22Rv1 (cell line): Measurements from ENCODE around the gene BZW2.
A peak's percentile ranks its signal among the peaks of the same experiment; 100 is the strongest.

Source experiments
- H3K27ac ChIP-seq: fragments of 450-650 bp; 2 replicates; pipeline ENCODE4 v1.5.1; 2017
- ZFX ChIP-seq: fragments of 450-650 bp; IDR thresholded peaks from 2 replicates; pipeline ENCODE4 v1.6.1; 2017; ENCODE audit warnings: antibody characterized with exemption, borderline replicate concordance
- TF ChIP-seq, protein P1 (sequence below): fragments of 450-650 bp; IDR thresholded peaks from 2 replicates; pipeline ENCODE4 v1.5.1; 2017; ENCODE audit warnings: mild to moderate bottlenecking

Gene BZW2

DNA sequence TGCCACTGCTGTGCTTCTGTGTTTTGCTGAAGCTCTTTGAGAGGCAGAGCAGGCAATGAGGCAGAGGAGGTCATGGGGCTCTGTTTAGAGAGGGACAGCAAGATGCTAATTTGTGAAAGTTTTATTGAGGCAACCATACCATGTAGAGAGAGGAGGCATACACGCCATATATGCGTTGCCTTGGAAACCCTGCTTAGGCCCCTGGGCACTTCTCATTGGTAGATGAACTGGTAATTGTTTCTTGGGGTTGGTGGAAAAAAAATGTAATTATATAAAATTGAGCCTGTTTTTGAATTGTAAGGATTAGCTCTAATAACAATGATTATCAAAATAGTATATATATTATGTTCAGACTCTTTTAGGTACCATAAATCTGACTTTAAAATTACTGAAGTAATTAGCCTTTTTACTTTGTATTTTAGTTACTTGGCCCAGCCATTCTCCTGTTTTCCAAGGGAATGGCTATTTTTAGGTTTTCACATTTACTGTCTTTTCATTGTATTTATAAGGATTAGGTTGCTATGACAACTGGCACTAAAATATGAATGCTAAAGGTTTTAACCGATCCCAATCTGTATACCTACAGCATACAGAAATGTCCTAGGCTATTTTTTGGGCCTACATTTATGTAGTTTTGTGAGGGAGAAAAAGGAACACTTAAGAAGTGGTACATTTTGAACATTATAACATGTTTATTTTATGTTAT, 52.4 kb downstream of the BZW2 start:
- H3K27ac ChIP-seq: no peak overlapping the region
- TF ChIP-seq, protein P1, sequence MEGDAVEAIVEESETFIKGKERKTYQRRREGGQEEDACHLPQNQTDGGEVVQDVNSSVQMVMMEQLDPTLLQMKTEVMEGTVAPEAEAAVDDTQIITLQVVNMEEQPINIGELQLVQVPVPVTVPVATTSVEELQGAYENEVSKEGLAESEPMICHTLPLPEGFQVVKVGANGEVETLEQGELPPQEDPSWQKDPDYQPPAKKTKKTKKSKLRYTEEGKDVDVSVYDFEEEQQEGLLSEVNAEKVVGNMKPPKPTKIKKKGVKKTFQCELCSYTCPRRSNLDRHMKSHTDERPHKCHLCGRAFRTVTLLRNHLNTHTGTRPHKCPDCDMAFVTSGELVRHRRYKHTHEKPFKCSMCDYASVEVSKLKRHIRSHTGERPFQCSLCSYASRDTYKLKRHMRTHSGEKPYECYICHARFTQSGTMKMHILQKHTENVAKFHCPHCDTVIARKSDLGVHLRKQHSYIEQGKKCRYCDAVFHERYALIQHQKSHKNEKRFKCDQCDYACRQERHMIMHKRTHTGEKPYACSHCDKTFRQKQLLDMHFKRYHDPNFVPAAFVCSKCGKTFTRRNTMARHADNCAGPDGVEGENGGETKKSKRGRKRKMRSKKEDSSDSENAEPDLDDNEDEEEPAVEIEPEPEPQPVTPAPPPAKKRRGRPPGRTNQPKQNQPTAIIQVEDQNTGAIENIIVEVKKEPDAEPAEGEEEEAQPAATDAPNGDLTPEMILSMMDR: no peak
- no peak for TF ChIP-seq ZFX

- no peak overlapping the region for H3K27ac ChIP-seq
- no peak for TF ChIP-seq ZFX
- TF ChIP-seq, protein P1: peak; percentile 35
Observed at GRCh38 chr7:16702441-16702840, 56.5 kb downstream of the BZW2 start.

DNA sequence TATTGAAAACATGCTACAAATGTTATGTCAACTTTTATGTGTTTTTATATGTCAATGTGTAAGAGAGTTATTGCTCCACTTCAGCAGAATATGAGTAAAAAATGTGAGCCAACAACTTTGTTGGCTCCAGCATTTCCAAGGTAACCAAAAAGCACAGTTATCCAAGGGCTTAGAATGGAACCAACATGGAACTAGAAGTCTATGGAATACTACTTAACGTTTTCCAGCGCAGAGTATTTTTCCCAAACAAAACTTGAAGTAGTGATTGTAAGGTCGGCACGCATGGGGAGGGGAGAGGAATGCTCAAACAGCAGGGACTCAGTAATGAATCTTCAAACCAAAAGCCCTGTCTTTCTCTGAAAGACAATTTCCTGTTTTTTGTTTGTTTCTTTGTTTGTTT, 62.5 kb downstream of the BZW2 start:
- no peak overlapping the region for H3K27ac ChIP-seq
- TF ChIP-seq, protein P1: no peak
- no peak for TF ChIP-seq ZFX

GRCh38 chr7:16708980-16709379, 63.0 kb downstream of the BZW2 start:
- H3K27ac ChIP-seq: no peak overlapping the region

GRCh38 chr7:16710651-16711050, 64.7 kb downstream of the BZW2 start:
- H3K27ac ChIP-seq: no peak overlapping the region
- no peak for TF ChIP-seq ZFX
- TF ChIP-seq, protein P1: no peak

More at GRCh38 chr7:16708980-16709379, 63.0 kb downstream of the BZW2 start:
- TF ChIP-seq ZFX: no peak
- TF ChIP-seq, protein P1: no peak

DNA sequence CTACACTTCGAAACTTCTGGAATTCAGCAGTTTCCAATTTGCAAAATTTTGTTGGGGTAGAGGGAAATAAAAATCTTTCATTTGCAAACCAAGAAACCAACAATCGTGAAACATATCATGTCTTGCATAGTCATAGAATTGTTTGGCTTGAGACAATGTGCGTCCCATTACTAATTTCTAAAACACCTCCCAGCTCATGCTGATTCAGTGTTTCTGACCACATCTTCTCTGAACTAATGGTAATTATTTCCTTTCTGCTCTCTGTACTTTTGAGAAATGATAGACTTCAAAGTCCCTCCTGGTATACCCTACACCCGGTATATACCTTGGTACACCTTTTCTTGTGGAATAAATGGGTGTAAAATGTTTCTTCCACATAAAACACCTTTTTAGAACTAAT, 65.7 kb downstream of the BZW2 start:
- TF ChIP-seq ZFX: no peak
- TF ChIP-seq, protein P1: no peak
- no peak overlapping the region for H3K27ac ChIP-seq

DNA sequence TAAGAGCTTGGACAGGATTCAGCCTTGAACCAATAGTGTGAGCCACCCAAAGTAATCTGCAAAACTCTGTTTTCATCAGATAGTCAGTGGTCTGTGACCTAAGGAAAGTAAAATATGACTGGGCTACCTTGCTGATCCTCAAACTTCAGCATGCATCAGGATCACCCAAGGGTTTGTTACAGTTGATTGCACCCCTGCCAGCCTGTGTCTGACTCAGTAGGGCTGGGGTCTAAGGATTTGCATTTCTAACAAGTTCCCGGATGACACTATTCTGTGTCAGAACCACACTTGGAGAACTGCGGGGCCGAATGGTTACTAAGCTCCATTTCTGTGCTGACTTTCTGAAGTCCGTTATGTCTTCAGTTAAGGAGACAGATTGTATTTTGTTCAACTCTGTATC, 66.9 kb downstream of the BZW2 start:
- TF ChIP-seq, protein P1: no peak
- no peak for TF ChIP-seq ZFX
- no peak overlapping the region for H3K27ac ChIP-seq
